Measurements from ENCODE around the gene MYO18B.
"Not testable (repeated sequence)": the region's sequence is repeated elsewhere in the genome, so short reads cannot be mapped to it uniquely, and the experiment has no call there.

Gene MYO18B

DNA sequence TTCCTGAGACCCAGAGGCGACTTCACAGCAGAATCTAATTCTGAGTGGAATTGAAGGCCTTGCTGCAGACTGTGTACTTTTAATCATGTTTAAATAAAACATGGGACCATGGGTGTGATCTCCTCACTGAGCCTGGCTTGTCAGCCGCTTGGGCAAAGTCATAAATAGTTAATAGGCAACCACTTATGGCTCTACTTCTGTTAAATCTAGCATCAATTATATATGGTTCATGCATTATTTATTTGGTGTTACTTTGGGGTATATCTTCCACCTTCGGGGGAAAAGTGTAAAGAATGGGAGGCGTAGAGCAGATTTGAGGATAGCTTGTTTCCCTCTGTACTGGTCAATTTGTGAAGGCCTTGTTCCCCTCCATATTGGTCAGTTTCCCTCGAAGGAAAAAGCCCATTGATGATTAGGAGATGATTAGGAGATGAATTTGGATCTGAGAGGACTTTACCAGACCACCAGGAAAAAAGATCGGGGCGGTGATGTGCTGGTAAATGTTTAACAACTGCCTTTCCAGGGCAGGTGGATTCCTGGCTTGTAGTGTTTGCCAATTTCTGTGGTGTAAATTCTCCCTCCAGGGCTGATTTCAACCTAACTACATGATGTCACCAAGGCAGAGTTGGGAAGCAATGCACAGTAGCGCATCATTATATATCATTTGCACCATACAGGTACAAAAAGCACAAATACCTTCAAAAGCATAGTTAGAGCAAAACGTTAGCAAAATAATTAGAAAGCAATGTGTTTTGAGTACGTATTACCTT is 223.2 kb downstream of the MYO18B start:
- H3K27me3 ChIP-seq (ENCODE audit: control insufficient read depth in 1 of 2, insufficient read depth in 2 of 2, low read length in 2 of 2) = peaks cover 5 to 13% of the 10 kb centered on the region in 2 donors
- no peaks in the 10 kb centered on the region for H3K4me1 ChIP-seq (ENCODE audit: control insufficient read depth, insufficient read depth, low read length)
- H3K9me3 ChIP-seq (ENCODE audit: control insufficient read depth in 2 of 2, low read length in 2 of 2) = peaks cover 3 to 7% of the 10 kb centered on the region in 2 donors
- H3K9ac ChIP-seq (ENCODE audit: low read length in 2 of 2) = no peak overlapping the region
- H3K4me3 ChIP-seq (ENCODE audit: low read length in 2 of 2) = no peak overlapping the region
- H3K27ac ChIP-seq (ENCODE audit: low read length) = no peak overlapping the region
- H3K36me3 ChIP-seq (ENCODE audit: control insufficient read depth in 2 of 2, insufficient read depth in 2 of 2, low read length in 2 of 2) = no peaks in the 10 kb centered on the region

DNA sequence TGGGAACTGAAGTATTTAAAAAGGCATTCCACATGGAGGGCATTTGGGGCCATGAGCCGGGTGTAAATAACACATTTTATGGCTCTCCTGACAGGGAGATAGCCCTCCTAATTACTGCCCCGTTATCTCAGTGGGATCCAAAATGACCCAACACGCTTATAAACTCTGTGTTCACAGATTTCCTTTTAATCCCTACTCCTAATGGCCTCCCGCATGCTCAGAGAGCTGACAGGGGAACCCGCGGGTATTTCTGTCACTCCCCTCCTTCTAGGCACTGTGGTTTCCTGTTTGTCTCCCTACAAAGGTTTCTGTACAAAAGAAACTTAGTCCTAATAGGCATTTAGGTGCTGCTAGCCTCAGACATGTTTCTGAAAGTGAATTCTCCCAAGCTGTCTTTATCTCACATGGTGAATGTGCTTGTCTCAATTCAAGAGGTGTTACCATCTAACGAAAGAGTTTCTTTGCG is 224.5 kb downstream of the MYO18B start:
- Histone ChIP-seq H3K36me3 (ENCODE audit: control insufficient read depth in 2 of 2, insufficient read depth in 2 of 2, low read length in 2 of 2) (no peaks in the 10 kb centered on the region), H3K9me3 (ENCODE audit: control insufficient read depth in 2 of 2, low read length in 2 of 2) (peaks cover 3 to 7% of the 10 kb centered on the region in 2 donors), H3K27me3 (ENCODE audit: control insufficient read depth in 1 of 2, insufficient read depth in 2 of 2, low read length in 2 of 2) (peaks cover 5 to 17% of the 10 kb centered on the region in 2 donors), H3K4me3 (ENCODE audit: low read length in 2 of 2) (no peak overlapping the region), H3K9ac (ENCODE audit: low read length in 2 of 2) (no peak overlapping the region), H3K4me1 (ENCODE audit: control insufficient read depth, insufficient read depth, low read length) (no peaks in the 10 kb centered on the region), H3K27ac (ENCODE audit: low read length) (no peak overlapping the region)

DNA sequence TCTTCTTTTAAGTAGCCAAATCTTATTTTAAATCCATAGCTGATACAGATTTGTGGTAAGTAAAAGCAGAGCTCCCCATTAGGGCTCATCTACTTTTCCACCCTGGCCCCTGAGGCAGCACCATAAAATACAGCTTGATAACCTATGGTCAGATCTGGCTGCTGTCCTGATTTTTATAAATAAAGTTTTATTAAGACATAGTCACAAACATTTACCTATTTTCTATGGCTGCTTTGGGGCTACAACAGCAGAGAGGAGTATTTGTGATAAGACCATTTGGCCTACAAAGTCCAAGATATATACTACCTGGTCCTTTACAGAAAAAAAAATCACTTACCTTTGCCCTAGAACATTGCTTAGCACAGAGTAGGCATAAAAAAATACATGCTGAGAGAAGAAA is 227.3 kb downstream of the MYO18B start:
- H3K4me1 ChIP-seq (ENCODE audit: control insufficient read depth, insufficient read depth, low read length) = no peaks in the 10 kb centered on the region
- peaks cover 5 to 17% of the 10 kb centered on the region in 2 donors for H3K27me3 ChIP-seq (ENCODE audit: control insufficient read depth in 1 of 2, insufficient read depth in 2 of 2, low read length in 2 of 2)
- no peak overlapping the region for H3K27ac ChIP-seq (ENCODE audit: low read length)
- no peak overlapping the region for H3K4me3 ChIP-seq (ENCODE audit: low read length in 2 of 2)
- H3K36me3 ChIP-seq (ENCODE audit: control insufficient read depth in 2 of 2, insufficient read depth in 2 of 2, low read length in 2 of 2) = no peaks in the 10 kb centered on the region
- peaks cover 0 to 2% of the 10 kb centered on the region in 2 donors for H3K9me3 ChIP-seq (ENCODE audit: control insufficient read depth in 2 of 2, low read length in 2 of 2)
- no peak overlapping the region for H3K9ac ChIP-seq (ENCODE audit: low read length in 2 of 2)

DNA sequence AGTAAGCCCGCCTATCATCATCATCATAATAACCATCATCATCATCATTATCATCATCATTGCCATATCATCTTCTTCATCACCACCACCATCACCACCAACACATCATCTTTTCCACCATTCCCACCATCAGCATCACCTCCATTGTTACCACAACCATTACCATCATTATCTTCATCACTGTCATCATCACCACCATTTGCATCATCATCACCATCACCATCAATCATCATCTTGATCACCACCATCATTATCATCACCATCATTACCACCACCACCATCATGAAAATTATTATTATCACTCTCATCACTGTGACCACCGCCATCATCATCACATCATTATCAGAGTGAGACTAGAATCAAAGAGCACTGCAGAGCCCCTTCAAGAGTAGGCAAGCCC is 227.9 kb downstream of the MYO18B start:
- H3K9me3 ChIP-seq (ENCODE audit: control insufficient read depth in 2 of 2, low read length in 2 of 2) = peaks cover 0 to 2% of the 10 kb centered on the region in 2 donors
- no peaks in the 10 kb centered on the region for H3K36me3 ChIP-seq (ENCODE audit: control insufficient read depth in 2 of 2, insufficient read depth in 2 of 2, low read length in 2 of 2)
- H3K9ac ChIP-seq (ENCODE audit: low read length in 2 of 2) = no peak overlapping the region
- H3K4me1 ChIP-seq (ENCODE audit: control insufficient read depth, insufficient read depth, low read length) = no peaks in the 10 kb centered on the region
- no peak overlapping the region for H3K27ac ChIP-seq (ENCODE audit: low read length)
- peaks cover under 1 to 15% of the 10 kb centered on the region in 2 donors for H3K27me3 ChIP-seq (ENCODE audit: control insufficient read depth in 1 of 2, insufficient read depth in 2 of 2, low read length in 2 of 2)
- H3K4me3 ChIP-seq (ENCODE audit: low read length in 2 of 2) = no peak overlapping the region

DNA sequence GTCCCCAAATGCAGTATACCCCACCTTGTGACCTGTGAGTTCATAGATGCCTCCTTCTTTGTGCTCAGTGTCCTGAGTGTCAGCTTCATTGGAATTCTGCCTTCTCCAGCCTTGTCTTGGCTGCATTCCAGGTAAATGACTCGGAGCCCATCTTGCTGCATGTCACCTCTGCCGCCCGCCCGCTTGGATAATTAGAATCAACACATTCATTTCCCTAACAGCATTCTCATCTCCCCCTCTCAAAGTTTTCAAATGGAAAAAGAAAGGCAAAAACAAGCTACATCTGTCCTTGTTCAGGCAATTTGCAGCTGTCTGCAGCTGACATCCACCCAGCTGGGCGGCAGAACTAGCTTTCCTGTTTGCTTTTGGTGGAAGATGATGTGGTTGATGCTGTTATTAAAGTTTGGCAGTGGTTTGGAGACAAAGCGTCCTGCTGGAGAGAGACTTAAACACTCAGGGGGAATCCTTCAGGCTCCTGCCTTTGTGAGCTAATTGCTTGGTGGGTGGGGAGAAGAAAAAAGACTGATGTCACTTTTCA is 228.5 kb downstream of the MYO18B start:
- no peak overlapping the region for H3K4me3 ChIP-seq (ENCODE audit: low read length in 2 of 2)
- no peaks in the 10 kb centered on the region for H3K4me1 ChIP-seq (ENCODE audit: control insufficient read depth, insufficient read depth, low read length)
- no peak overlapping the region for H3K27ac ChIP-seq (ENCODE audit: low read length)
- no peak overlapping the region for H3K9ac ChIP-seq (ENCODE audit: low read length in 2 of 2)
- H3K9me3 ChIP-seq (ENCODE audit: control insufficient read depth in 2 of 2, low read length in 2 of 2) = no peaks in the 10 kb centered on the region
- peaks cover 0 to 15% of the 10 kb centered on the region in 2 donors for H3K27me3 ChIP-seq (ENCODE audit: control insufficient read depth in 1 of 2, insufficient read depth in 2 of 2, low read length in 2 of 2)
- H3K36me3 ChIP-seq (ENCODE audit: control insufficient read depth in 2 of 2, insufficient read depth in 2 of 2, low read length in 2 of 2) = no peaks in the 10 kb centered on the region

DNA sequence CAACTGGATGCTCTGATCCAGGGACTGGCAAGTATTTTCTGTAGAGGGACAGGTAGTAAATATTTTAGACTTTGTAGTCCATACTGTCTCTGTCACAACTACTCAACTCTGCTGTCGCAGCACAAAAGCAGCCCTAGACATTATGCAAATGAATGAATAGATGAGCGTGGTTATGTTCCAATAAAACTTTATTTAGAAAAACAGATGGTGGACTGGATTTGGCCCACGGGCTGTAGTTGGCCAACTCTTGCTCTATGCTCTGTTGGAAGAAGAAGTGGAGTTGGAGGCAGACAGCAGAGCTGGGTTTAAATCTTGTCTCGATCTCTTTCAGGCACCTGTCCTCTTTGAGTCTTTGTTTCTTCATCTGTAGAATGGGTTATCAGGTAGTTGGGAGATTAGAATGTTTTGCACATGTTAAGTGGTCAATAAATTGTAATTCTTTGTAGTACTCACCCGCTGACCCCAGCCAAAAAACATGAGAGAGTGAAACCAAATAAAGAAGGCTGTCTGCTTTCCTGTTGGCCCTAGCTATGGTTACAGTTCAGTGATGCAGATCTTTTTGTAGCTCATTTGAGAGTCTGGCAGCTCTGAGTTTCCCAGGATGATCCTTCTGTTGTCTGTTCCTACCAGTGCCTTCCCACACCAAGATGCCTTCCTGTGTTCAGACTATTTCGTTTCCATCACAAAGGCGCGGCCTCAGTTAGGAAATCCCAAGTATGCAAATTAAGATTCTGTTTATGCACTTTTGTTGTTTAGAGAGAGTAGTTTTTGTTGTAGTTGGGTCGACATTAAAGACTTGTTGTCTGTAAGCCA is 229.2 kb downstream of the MYO18B start:
- Histone ChIP-seq H3K27me3 (ENCODE audit: control insufficient read depth in 1 of 2, insufficient read depth in 2 of 2, low read length in 2 of 2) (peaks cover 0 to 14% of the 10 kb centered on the region in 2 donors), H3K36me3 (ENCODE audit: control insufficient read depth in 2 of 2, insufficient read depth in 2 of 2, low read length in 2 of 2) (no peaks in the 10 kb centered on the region), H3K4me3 (ENCODE audit: low read length in 2 of 2) (no peak overlapping the region), H3K27ac (ENCODE audit: low read length) (no peak overlapping the region), H3K4me1 (ENCODE audit: control insufficient read depth, insufficient read depth, low read length) (no peaks in the 10 kb centered on the region), H3K9ac (ENCODE audit: low read length in 2 of 2) (no peak overlapping the region), H3K9me3 (ENCODE audit: control insufficient read depth in 2 of 2, low read length in 2 of 2) (no peaks in the 10 kb centered on the region)

DNA sequence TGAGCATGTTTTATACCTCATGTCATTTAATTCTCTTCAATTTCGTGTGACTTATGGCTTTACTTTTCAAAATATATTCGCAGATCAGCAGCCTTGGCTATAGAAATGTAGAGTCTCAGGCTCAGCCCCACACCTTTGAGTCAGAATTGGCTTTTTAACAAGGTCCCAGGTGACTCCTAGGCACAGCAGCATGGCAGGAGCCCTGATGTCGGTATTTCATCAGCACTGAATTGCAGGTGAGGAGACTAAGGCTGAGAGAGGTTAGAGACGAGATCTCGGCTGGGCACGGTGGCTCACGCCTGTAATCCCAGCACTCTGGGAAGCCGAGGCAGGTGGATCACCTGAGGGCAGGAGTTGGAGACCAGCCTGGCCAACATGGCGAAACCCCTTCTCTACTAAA is 230.4 kb downstream of the MYO18B start:
- peaks cover 0 to 10% of the 10 kb centered on the region in 2 donors for H3K27me3 ChIP-seq (ENCODE audit: control insufficient read depth in 1 of 2, insufficient read depth in 2 of 2, low read length in 2 of 2)
- H3K9me3 ChIP-seq (ENCODE audit: control insufficient read depth in 2 of 2, low read length in 2 of 2) = no peaks in the 10 kb centered on the region

DNA sequence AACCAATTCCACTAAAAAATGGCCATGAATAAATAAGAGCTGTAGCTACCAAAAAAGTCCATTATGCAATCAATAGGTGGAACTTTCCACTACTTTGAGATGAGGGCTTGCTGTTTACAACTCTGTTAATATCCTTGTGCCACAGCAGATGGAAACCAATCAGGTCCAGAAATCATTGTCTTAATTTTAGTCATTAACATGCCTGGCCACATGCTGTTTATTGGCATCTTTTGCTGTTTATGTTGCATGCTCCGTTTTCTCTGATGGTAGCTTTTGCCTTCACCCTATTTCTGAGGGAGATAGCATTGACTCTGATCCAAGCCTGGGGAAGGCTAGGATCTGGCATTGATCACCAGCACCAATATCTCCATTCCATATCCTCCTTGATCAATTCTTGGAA is 234.4 kb downstream of the MYO18B start:
- Histone ChIP-seq H3K27me3 (ENCODE audit: control insufficient read depth in 1 of 2, insufficient read depth in 2 of 2, low read length in 2 of 2) (peaks cover 0 to 5% of the 10 kb centered on the region in 2 donors), H3K4me3 (ENCODE audit: low read length in 2 of 2) (no peak overlapping the region), H3K27ac (ENCODE audit: low read length) (no peak overlapping the region), H3K4me1 (ENCODE audit: control insufficient read depth, insufficient read depth, low read length) (no peaks in the 10 kb centered on the region), H3K9ac (ENCODE audit: low read length in 2 of 2) (no peak overlapping the region), H3K9me3 (ENCODE audit: control insufficient read depth in 2 of 2, low read length in 2 of 2) (no peaks in the 10 kb centered on the region), H3K36me3 (ENCODE audit: control insufficient read depth in 2 of 2, insufficient read depth in 2 of 2, low read length in 2 of 2) (no peaks in the 10 kb centered on the region)

More for the DNA sequence above, 230.4 kb downstream of the MYO18B start:
- Histone ChIP-seq H3K9ac (ENCODE audit: low read length in 2 of 2) (no peak overlapping the region), H3K27ac (ENCODE audit: low read length) (no peak overlapping the region), H3K36me3 (ENCODE audit: control insufficient read depth in 2 of 2, insufficient read depth in 2 of 2, low read length in 2 of 2) (no peaks in the 10 kb centered on the region), H3K4me1 (ENCODE audit: control insufficient read depth, insufficient read depth, low read length) (no peaks in the 10 kb centered on the region), H3K4me3 (ENCODE audit: low read length in 2 of 2) (no peak overlapping the region)

DNA sequence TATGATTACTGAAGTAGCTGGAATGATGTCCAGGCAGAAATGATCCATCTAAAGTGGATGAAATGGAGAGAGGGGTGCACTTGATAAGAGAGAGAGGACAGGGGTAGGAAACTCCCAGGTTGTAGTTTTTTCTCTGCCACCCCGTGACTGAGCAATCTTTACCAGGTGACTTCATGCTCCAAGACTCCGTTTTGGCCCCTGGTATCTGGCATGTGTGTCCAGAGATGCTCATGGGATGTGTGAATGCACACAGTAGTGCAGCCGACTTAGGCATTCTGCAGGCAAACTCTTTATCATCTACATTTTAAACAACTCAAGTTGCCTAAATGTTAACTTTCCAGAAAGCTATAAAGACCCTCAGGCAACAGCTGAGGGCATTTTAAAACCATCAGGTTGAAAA is 238.0 kb downstream of the MYO18B start:
- H3K9me3 ChIP-seq (ENCODE audit: control insufficient read depth in 2 of 2, low read length in 2 of 2) = no peaks in the 10 kb centered on the region
- H3K4me3 ChIP-seq (ENCODE audit: low read length in 2 of 2) = no peak overlapping the region
- H3K27me3 ChIP-seq (ENCODE audit: control insufficient read depth in 1 of 2, insufficient read depth in 2 of 2, low read length in 2 of 2) = peaks cover 0 to 3% of the 10 kb centered on the region in 2 donors
- no peak overlapping the region for H3K9ac ChIP-seq (ENCODE audit: low read length in 2 of 2)
- H3K36me3 ChIP-seq (ENCODE audit: control insufficient read depth in 2 of 2, insufficient read depth in 2 of 2, low read length in 2 of 2) = no peaks in the 10 kb centered on the region
- H3K27ac ChIP-seq (ENCODE audit: low read length) = no peak overlapping the region
- no peaks in the 10 kb centered on the region for H3K4me1 ChIP-seq (ENCODE audit: control insufficient read depth, insufficient read depth, low read length)

DNA sequence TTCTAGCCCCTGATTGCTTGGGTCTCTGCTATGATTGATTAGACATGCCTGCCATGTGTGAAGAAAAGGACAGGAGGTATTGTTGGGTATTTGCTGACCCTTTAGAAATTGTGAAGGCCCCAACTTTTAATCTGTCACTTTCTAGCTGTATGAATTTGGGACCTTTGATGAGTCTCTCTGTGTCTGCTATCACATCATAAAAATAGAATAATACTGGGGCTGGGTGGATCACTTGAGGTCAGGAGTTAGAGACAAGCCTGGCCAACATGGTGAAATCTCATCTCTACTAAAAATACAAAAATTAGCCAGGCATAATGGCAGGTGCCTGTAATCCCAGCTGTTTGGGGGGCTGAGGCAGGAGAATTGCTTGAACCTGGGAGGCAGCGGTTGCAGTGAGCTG is 242.9 kb downstream of the MYO18B start:
- not testable (repeated sequence) for H3K27ac ChIP-seq (ENCODE audit: low read length); H3K4me1 ChIP-seq (ENCODE audit: control insufficient read depth, insufficient read depth, low read length); H3K9me3 ChIP-seq (ENCODE audit: control insufficient read depth in 2 of 2, low read length in 2 of 2); H3K36me3 ChIP-seq (ENCODE audit: control insufficient read depth in 2 of 2, insufficient read depth in 2 of 2, low read length in 2 of 2); H3K4me3 ChIP-seq (ENCODE audit: low read length in 2 of 2); H3K9ac ChIP-seq (ENCODE audit: low read length in 2 of 2); H3K27me3 ChIP-seq (ENCODE audit: control insufficient read depth in 1 of 2, insufficient read depth in 2 of 2, low read length in 2 of 2)

Measured in stomach smooth muscle (tissue), 2 donors.